Measurements from ENCODE around the gene AKR1C2.
"Not testable (repeated sequence)": the region's sequence is repeated elsewhere in the genome, so short reads cannot be mapped to it uniquely, and the experiment has no call there.

The AKR1C2 gene

DNA sequence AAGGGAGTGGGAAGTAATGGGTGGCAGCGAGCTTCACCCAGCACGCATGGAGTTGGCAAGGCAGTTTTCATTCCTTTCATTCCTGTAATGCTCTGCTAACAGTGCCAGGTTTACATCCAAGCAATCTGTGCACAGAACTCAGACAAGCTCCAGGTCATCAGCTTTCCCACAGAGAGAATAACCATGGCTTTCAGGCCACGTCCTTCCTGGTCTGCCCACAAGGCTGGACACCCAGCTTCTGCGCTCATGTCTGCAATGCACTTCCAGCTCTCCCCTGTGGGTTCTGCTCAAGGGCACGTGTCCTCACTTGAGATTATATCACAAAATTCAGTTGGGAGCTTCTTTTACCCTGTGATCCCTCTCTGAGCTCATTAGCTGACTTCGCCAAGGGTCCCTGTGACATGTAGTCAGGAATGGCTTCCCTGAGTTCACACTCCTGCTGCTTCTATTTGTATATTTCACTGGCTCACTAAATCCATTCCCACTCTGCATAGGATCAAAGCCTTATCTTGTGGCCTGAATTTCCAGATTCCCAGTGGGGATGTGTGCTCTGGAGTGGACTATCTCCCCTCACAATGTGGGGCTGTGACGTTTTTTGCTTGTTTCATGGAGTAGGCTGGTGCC, 18.6 kb downstream of the AKR1C2 start:
- peak; percentile 32 for DNase-seq

DNA sequence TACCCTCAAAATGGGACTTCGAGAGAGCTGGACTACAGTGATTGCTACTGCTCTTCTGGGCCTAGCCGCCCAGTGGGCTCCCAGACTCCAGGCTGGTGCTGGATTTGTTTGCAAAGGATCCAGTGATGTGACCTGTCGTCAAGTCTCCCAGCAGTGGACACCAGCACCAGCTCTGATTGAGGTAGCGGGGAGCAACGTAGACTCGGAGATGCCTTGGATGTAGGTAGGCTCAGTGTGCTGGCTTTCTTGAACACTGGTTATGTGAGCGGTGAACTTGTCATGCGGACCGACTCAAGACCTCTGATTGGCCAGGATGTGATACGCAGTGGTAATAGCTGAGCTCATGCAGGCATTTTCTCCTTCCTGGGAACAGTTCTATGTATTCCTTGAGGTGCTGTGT, 19.4 kb downstream of the AKR1C2 start:
- no peak for DNase-seq

DNA sequence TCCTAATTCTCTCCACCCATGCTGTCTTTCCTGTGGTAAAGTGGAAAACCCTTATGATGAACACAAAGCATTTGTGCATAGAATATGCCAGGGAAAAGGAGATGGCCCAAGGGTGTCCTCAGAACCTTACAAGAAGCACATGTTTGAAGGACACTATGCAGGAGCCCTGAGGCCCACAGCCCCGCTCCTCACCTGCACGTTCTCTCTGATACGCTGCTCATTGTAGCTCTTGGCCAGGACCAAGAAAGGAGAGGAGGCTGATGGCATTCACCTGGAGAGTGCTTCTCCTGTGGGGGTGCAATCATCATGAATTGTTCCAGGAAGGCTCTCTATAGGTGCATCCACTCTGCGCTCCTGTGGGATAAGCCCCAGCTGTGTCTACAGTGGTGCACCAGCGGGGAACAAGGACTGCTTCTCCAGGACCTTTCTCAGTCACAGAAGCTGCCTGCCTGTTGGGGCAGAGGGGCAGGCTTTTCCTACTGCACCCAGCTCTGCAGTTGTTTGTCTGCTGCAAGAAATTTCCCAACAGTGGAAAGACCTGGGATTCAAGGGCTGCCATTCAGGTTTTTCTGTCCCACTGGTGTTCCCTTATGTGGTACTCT, 19.9 kb downstream of the AKR1C2 start:
- no peak for DNase-seq

DNA sequence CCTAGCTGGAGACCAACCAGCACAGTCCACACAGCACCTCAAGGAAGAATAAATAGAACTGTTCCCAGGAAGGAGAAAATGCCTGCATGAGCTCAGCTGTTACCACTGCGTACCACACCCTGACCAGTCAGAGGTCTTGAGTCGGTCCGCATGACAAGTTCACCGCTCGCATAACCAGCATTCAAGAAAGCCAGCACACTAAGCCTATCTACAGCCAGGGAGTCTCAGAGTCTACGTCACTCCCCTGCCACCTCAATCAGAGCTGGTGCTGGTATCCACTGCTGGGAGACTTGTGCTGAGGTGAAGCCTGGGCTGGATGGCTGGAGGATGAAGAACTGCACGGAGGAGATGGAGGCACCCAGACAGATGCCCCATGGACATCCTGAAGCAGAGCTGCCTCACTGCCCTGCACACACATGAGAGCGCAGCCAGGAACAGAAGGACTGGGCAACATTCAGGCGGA, 20.9 kb downstream of the AKR1C2 start:
- peak; percentile 29 for DNase-seq

DNA sequence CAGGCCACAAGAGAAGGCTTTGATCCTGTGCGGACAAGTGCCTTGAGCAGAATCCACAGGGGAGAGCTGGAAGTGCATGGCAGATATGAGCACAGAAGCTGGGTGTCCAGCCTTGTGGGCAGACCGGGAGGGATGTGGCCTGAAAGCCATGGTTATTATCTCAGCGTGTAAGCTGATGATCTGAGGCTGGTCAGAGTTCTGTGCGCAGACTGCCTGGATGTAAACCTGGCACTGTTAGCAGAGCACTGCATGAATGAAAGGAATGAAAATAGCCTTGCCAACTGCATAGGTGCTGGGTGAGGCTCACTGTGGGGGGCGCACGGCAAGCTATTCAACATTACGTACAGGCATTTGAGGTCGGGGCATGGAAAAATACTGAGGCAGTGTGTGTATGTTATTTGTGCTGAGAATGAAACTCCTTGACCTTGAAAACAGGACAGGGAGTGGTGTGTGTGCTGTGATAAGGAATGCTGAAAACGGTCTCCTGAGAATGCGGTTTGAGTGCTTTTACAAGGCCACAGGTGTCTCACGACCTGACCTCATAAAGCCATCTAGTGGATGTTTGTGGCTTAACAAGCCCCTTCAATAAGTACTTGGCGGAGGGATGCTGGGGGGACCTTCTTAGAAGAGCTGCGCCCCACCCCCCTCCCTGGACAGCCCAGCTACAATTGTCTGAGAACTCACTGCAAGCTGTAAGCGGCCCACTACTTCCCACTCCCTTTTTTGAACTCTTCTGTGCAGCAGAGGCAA, 21.8 kb downstream of the AKR1C2 start:
- peak; percentile 24 for DNase-seq

DNA sequence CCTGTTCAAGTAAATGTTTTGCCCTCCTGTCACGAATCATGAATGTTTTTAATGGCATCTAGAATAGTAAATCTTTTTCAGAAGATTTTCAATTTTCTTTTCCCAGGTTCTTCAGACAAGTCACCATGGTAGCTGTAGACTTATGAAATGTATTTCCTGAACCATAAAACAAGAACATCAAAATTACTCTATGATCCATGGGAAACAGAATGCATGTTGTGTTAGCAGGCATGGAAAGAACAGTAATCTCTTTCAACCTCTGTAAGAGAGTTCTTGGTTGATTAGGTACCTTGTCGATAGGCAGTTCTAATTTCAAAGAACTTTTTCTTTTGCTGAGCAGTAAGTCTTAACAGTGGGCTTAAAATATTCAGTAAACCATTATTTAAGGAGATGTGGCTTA, 22.9 kb downstream of the AKR1C2 start:
- DNase-seq = no peak

DNA sequence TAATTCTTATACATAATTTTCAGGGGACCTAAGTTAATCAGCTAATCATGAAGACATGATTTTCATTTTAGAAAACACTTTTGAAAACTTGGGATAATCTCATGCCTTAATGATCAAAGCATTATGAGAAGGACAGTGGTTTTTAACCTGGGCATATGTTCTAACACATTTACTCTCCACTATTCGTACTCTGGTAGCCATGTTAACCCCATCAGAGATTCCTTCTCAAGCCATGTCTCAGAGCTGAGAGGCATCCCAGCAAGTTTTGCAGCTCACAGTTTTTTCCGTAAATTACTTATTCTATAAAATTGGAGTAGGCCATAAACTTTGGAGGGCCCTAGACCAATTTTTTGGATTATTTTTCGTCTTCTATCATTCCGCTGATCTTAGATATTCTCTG, 24.8 kb downstream of the AKR1C2 start:
- DNase-seq = no peak

DNA sequence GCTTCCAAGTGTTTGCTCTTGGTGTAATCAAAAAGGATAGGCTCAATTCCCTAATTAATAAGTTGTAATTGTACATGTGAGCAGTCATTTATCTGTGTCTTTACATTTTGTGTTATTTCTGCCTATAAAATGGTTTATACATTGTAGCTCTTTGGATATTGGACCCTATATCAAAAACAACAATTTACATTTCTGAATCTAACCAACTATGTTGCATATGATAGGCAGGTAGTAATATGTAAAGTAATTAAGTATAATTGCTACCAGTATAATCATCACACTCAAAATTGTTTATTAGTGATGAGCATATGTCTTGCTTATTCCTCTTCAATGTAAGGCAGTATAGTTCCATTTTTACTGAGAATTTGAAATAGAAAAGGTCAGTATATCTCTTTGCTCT, 26.6 kb downstream of the AKR1C2 start:
- DNase-seq = no peak

DNA sequence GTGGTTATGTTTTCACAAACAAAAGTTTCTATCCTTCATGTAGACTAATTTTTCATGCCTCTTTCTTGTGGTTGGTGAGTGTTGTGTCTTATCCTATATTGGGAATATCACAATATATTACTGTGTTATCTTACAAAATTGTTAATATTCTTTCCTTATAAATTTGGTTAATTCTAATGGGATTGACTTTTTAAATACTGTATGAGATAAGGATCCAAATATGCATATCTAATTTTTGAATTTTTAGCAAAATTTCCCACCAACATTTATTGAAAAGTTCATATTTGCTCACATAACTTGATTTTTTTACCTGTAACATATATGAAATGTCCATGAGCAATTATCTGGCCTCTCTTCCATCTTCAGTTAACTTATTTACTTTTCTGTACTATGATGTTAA, 29.3 kb downstream of the AKR1C2 start:
- DNase-seq = not testable (repeated sequence)

DNA sequence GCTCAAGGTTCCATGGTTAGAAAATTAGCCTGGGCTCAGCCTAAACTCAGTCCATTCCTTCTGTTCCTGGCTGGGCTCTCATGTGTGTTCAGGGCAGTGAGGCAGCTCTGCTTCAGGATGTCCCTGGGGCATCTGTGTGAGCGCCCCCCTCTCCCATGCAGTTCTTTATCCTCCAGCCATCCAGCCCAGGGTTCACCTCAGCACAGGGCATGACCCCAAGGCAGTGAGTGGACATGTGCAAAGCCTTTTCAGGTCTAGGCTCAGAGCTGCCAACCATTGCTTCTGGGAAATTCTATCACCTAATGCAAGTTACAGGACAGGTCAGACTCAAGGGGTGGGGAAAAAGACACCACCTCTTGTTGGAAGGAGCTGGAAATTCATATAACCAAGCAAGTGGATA, 30.4 kb downstream of the AKR1C2 start:
- not testable (repeated sequence) for DNase-seq

DNA sequence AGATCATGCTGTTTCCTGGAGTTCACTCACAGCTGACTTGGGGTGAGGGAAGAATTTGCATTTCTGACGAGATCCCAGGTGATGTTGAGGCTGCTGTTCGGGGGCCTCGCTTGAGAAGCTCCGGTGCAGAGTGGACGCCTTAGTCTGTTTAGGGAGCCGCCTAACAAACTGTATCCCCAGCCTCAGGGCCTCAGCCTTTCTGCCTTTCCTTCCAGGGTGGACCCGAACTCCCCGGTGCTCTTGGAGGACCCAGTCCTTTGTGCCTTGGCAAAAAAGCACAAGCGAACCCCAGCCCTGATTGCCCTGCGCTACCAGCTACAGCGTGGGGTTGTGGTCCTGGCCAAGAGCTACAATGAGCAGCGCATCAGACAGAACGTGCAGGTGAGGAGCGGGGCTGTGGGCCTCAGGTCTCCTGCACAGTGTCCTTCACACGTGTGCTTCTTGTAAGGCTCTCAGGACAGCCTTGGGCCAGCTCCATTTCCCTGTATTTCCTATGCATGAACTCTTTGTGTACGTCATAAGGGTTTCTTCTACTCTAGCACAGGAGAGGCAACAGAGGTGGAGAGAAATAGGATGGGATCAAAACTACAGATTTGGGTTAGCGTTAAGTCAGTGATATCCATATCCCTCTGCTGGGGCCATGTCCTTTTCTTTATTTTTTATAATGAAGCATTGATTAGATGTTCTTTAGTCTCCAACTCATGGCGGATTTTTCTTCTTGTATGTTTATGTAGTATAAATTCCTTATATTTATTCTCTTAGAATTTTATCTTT, 31.1 kb downstream of the AKR1C2 start:
- DNase-seq = not testable (repeated sequence)

DNA sequence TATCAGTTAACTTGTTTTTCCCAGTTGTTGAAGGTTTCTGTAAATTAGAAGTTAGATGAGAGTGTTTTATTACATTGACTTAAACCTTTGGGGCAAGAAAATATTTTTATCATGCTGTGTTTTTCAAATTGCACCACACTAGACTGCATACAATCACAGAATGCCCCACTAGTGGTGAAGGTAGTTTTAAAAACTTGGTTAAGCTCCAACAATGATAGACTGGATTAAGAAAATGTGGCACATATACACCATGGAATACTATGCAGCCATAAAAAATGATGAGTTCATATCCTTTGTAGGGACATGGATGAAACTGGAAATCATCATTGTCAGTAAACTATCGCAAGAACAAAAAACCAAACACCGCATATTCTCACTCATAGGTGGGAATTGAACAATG, 33.3 kb downstream of the AKR1C2 start:
- not testable (repeated sequence) for DNase-seq

DNA sequence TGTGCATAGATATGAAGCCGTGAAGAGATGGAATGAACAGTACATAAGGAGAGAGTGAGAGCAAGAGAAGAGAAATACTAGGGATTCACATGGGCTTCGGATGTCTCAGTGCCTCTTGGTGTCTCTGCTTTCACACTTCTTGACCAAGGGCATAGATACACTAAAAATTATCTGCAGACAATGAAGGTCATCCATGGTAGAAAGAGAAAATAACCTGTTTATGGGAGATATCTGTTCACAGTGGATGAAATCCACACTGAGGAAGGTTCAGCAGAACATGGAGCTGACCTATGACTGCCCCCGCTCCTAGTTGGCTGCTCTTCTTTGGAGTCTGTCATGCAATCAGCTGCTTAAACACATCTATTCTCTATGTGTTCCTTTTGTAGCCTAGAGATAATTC, 34.4 kb downstream of the AKR1C2 start:
- not testable (repeated sequence) for DNase-seq

DNA sequence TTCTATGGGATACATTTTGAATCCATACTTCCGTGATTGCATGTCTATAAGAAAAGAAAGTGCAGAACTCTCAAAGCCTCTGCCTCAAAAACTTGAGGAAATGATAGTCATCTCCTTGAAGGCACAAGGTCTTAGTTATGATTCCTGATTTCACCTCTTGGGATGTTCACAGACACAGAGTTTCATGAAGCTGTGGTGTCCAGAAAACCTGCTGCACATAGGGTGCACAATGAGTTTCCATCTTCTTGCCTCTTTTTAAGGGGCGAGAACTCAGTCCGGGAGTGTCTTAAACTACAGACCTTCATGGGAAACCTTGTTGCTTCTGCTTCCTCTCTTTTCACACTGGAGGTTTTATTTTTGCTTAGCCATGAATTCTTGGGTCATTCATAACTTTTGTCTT, 36.5 kb downstream of the AKR1C2 start:
- not testable (repeated sequence) for DNase-seq

DNA sequence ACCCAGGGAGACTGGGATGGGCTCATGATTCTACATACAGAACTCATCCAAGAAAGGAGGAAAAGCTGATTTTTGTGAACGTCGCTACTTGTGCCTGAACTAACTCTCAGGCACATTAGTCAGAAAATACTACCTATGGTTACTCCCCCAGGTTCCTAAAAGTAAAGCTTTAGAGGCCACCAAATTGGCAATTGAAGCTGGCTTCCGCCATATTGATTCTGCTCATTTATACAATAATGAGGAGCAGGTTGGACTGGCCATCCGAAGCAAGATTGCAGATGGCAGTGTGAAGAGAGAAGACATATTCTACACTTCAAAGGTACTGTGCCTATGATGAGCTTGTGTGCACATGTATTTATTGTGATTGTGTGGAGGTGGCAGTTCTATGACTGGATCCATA, 37.9 kb downstream of the AKR1C2 start:
- DNase-seq = not testable (repeated sequence)

DNA sequence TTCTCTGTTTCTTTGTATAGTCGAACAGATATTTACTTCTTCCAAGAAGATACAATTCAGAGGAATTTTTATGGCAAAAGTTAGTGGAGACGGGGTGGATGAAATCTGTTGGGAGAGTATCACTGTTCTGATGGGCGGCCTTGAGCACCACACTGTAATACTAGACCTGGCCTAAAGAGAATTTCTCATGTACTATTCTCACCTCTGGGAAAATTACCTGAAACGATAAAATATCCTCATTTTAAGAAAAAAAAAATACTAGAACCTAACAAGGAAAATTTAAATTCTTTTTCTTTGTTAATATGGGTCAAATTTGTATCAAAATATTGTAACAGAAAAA, 39.9 kb downstream of the AKR1C2 start:
- DNase-seq = not testable (repeated sequence)

DNA sequence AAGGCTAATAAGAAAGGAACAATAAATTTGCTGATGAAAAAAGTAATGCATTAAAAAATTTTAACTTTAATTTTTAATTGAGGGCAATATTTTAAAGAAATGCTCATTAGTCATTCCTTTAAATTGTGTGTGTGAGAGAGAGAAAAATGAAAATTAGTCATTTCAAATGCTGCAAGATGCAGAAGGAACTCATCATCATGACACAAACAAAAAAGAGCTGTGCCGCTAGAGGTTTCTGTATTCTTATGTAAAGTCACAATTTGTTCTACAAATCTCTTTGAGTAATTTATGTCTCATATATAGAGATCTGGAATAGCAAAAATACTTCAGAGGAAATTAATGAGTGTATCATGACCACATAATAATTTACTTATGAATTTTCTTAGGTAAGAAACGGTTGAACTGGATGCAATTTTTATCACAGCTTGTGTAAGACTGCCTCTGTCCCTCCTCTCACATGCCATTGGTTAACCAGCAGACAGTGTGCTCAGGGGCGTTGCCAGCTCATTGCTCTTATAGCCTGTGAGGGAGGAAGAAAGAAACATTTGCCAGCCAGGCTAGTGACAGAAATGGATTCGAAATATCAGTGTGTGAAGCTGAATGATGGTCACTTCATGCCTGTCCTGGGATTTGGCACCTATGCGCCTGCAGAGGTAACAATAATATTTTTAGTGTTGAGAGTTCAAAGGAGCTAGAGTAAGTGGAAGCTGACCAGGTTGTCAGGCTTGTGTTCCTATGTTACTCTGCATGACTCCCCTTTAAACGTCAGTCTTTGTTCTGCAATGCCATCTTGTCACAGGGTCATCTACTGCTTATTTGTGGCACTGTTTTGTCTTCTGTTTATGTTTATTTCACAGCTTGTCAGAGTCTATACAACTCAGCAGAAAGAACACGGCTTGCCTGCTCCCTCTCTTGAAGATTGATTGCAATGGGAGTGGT, 40.5 kb downstream of the AKR1C2 start, which contains the start of gene AKR1C1:
AKR1C1 (plus strand) TSS at position 540 of the 939 bp plus-strand sequence; CDS start at position 570, 30 bp downstream.
- not testable (repeated sequence) for DNase-seq

DNA sequence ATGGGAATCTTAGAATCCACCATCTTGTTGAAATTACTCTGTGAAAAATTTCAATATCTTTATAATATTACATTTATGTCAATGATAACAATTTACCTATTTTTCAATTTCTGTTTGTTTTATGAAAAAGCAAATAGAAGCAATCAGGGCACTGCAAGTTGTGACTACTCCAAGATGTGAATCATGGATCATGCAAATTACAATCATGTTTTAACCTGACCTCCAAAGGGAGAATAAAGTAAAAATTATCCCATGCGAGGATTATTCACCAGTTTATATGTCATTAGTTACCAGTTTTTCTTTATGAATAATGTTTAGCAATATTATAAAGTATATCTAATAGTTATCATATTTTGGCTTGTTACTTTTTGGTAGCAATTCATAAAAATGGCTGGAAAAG, 41.3 kb downstream of the AKR1C2 start:
- DNase-seq = not testable (repeated sequence)

DNA sequence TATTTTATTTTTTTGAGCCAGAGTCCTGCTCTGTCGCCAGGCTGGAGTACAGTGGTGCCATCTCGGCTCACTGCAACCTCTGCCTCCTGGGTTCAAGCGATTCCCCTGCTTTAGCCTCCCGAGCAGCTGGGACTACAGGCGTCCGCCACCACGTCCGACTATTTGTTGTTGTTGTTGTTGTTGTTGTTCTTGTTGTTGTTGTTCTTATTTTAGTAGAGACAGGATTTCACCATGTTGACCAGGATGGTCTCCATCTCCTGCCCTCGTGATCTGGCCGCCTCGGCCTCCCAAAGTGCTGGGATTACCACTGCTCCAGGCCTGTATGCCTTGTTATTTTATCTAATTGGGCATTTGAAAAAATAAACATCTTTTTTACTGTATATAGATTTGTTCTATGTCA, 42.1 kb downstream of the AKR1C2 start:
- not testable (repeated sequence) for DNase-seq

DNA sequence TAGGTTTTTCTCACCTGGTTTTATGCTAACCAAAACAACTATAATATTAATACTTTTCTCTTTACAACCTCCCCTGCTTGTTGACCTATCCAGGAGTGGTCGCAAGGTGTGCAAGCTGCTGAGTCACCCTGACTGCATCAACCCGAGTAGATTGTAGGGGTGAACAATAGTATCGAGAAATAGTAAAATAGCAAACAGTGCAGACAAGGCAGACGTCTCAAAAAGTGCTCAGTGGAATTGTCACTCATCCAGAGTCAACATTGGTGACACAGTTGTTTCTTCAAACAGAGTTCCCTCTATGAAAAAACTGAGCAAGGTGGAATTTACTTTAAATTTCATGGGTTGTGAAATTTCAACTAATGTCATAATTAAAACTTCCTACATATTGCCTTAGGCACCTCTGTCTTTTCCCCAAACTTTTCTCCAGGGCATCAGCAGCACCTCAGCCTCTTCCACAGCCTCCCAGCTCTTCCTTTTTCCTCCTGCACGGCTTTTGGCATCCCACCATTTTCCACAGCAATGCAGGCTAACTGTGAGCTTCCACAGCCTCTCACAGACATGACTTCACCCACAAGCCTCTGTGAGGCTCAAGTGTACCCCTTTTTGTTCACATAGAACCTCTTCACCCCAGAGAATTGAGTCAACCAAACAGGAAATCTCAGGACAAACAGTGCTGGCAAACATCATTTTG, 46.6 kb downstream of the AKR1C2 start:
- DNase-seq = not testable (repeated sequence)

DNA sequence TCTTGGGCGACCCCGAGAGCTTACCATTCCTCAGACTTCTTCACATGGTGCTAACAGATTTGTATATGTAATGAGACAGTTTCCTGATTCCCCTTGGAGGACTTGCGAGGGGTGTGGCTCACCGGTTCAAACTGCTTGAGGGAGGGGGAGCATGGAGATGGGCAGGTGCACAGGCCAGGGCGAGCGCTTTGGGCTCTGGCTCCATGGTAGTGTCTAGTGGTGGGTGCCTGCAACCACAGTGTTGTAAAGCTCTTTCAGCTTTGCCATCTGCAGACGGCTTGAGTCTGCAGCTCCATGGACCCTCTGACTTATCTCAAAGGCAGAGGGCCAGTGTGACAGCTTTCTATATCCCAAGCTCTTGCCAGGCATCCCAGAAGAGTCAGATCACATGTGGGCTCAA, 47.6 kb downstream of the AKR1C2 start:
- DNase-seq = not testable (repeated sequence)
